Vagina (tissue), 2 donors: ENCODE data around the gene CASZ1. TPM values are rescaled to one million over a fixed set of nuclear protein-coding genes. Genes with fewer than 3 reads are reported as not detected.

Experiments used
- DNase-seq, 2 donors: peaks; one replicate each; pipeline ENCODE4 v3.0.0-alpha.2; 2017; ENCODE audit errors: extremely low spot score in 2 of 2
- H3K27ac ChIP-seq: fragments of 200-600 bp; sonication (generic); one replicate; pipeline ENCODE4 v1.5.1; 2019
- H3K27me3 ChIP-seq: fragments of 200-600 bp; sonication (generic); one replicate; pipeline ENCODE4 v1.5.1; 2019
- H3K36me3 ChIP-seq, 2 donors: fragments of 200-600 bp; sonication (generic); one replicate each; pipeline ENCODE4 v1.5.1; 2017 to 2019
- H3K4me1 ChIP-seq: fragments of 200-600 bp; sonication (generic); one replicate; pipeline ENCODE4 v1.5.1; 2019
- H3K4me3 ChIP-seq, 2 donors: fragments of 200-600 bp; sonication (generic); 1 replicate in 1 of 2; 2 replicates in 1 of 2; pipeline ENCODE4 v1.5.1; 2016 to 2019
- H3K9me3 ChIP-seq: fragments of 200-600 bp; sonication (generic); one replicate; pipeline ENCODE4 v1.5.1; 2019
- CTCF ChIP-seq, 3 experiments: fragments of 450-650 bp in 2 of 3; fragments of 200-600 bp in 1 of 3; sonication (generic) in 1 of 3; IDR thresholded peaks; one replicate each; pipeline ENCODE4 v1.5.1; 2017 to 2019; ENCODE audit warnings: antibody characterized with exemption in 3 of 3, mild to moderate bottlenecking in 2 of 3, moderate library complexity in 2 of 3
- POLR2A ChIP-seq, 2 donors: fragments of 450-650 bp; IDR thresholded peaks; one replicate each; pipeline ENCODE4 v1.6.1; 2017; ENCODE audit warnings: antibody characterized with exemption in 2 of 2, mild to moderate bottlenecking in 2 of 2, moderate library complexity in 2 of 2
- POLR2AphosphoS5 ChIP-seq, 2 donors: sonication (generic); formaldehyde crosslinking; IDR thresholded peaks; one replicate each; pipeline ENCODE4 v1.9.0; 2017; ENCODE audit warnings: antibody characterized with exemption in 2 of 2, mild to moderate bottlenecking in 2 of 2, low read depth in 1 of 2; ENCODE audit not compliant: insufficient read depth in 1 of 2
- intact Hi-C: fragments of 100-400 bp; cut with DNase I; formaldehyde crosslinking; loops from one replicate; pipeline ENCODE4 v1.15.1; 2023
- total RNA-seq: library from RNA; depleted of rRNA; stranded (reverse); fragments of >200 nt; gene quantifications from one replicate; pipeline ENCODE4 v1.2.3, GENCODE V29; 2016

The CASZ1 gene
- total RNA-seq, 1 donor from 2014 or later, result 30.7 TPM

- no peaks in the 10 kb centered on the region for H3K27me3 ChIP-seq
- no peak overlapping the region for H3K27ac ChIP-seq
- peaks cover 24% of the 10 kb centered on the region for H3K4me1 ChIP-seq
- no peaks in the 10 kb centered on the region for H3K9me3 ChIP-seq
- H3K4me3 ChIP-seq, result no peak overlapping the region
- no peak for DNase-seq
- intact Hi-C loops, result no loop called here
- no peak for TF ChIP-seq POLR2A (IDR thresholded peaks at IDR 0.05)
- no peak for TF ChIP-seq CTCF (IDR thresholded peaks at IDR 0.05)
- no peak for TF ChIP-seq POLR2AphosphoS5 (IDR thresholded peaks at IDR 0.05; ENCODE audit: insufficient read depth in 1 of 2, low read depth in 1 of 2)
- H3K36me3 ChIP-seq, result no peaks in the 10 kb centered on the region
Measured at GRCh38 chr1:10833630-10834557, 37.4 kb upstream of the CASZ1 start.

GRCh38 chr1:10832703-10833102, 36.3 kb upstream of the CASZ1 start:
- Histone ChIP-seq H3K27ac (no peak overlapping the region), H3K4me1 (peaks cover 24% of the 10 kb centered on the region), H3K9me3 (no peaks in the 10 kb centered on the region), H3K36me3 (no peaks in the 10 kb centered on the region), H3K4me3 (no peak overlapping the region), H3K27me3 (no peaks in the 10 kb centered on the region)
- intact Hi-C loops, result no loop called here
- no peak for TF ChIP-seq POLR2AphosphoS5 (IDR thresholded peaks at IDR 0.05; ENCODE audit: insufficient read depth in 1 of 2, low read depth in 1 of 2)
- TF ChIP-seq POLR2A (IDR thresholded peaks at IDR 0.05), result no peak
- no peak for TF ChIP-seq CTCF (IDR thresholded peaks at IDR 0.05)
- DNase-seq, result no peak

GRCh38 chr1:10830961-10831668, 34.7 kb upstream of the CASZ1 start:
- DNase-seq, result no peak
- peaks cover 24% of the 10 kb centered on the region for H3K4me1 ChIP-seq
- no peaks in the 10 kb centered on the region for H3K36me3 ChIP-seq
- H3K9me3 ChIP-seq, result no peaks in the 10 kb centered on the region
- TF ChIP-seq POLR2A (IDR thresholded peaks at IDR 0.05), result no peak
- TF ChIP-seq CTCF (IDR thresholded peaks at IDR 0.05), result no peak
- TF ChIP-seq POLR2AphosphoS5 (IDR thresholded peaks at IDR 0.05; ENCODE audit: insufficient read depth in 1 of 2, low read depth in 1 of 2), result no peak
- intact Hi-C loops, result no loop called here
- no peaks in the 10 kb centered on the region for H3K27me3 ChIP-seq
- peak overlapping the region; percentile 39 for H3K27ac ChIP-seq
- H3K4me3 ChIP-seq, result no peak overlapping the region

- no peaks in the 10 kb centered on the region for H3K9me3 ChIP-seq
- H3K27ac ChIP-seq, result no peak overlapping the region
- H3K4me1 ChIP-seq, result peaks cover 21% of the 10 kb centered on the region
- no peak overlapping the region for H3K4me3 ChIP-seq
- no peak for TF ChIP-seq CTCF (IDR thresholded peaks at IDR 0.05)
- H3K36me3 ChIP-seq, result no peaks in the 10 kb centered on the region
- no peaks in the 10 kb centered on the region for H3K27me3 ChIP-seq
- DNase-seq, result no peak
- intact Hi-C loops, result no loop called here
Measured at GRCh38 chr1:10829965-10830515, 33.6 kb upstream of the CASZ1 start.
